ENCODE measurements around the gene FAM174C.
"Not testable (repeated sequence)": the region's sequence is repeated elsewhere in the genome, so short reads cannot be mapped to it uniquely, and the experiment has no call there.

Gene FAM174C

DNA sequence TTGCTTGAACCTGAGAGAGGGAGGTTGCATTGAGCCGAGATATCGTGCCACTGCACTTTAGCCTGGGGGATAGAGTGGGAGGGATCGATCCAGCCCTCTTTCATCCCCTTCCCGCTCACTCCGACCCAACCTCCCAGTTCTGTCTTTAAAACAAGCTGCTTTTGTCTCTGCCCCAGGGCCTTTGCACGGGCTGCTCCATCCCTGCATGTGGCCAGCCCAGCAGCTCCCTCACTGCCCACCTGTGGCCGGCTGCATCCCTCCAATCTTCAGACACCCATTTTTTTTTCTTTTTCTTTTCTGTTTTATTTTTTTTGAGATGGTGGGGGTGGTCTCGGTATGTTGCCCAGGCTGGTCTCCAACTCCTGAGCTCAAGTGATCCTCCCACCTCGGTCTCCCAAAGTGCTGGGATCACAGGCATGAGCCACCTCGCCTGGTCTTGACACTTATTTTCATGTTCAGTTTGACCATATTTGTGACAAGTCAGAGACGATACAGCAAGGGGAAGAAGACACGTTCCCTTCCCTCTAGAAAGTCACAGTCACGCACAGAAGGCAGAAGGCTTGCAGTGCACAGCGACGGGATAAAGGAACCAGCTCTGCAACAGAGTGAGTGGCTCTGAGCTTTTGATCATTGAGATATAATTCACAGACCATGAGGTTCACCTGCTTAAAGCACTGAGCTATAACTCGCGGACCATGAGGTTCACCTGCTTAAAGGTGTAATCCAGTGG lies 42.1 kb downstream of the FAM174C start:
- DNase-seq (ENCODE audit: low read depth in 4 of 4, low spot score in 1 of 4) = no peak

DNA sequence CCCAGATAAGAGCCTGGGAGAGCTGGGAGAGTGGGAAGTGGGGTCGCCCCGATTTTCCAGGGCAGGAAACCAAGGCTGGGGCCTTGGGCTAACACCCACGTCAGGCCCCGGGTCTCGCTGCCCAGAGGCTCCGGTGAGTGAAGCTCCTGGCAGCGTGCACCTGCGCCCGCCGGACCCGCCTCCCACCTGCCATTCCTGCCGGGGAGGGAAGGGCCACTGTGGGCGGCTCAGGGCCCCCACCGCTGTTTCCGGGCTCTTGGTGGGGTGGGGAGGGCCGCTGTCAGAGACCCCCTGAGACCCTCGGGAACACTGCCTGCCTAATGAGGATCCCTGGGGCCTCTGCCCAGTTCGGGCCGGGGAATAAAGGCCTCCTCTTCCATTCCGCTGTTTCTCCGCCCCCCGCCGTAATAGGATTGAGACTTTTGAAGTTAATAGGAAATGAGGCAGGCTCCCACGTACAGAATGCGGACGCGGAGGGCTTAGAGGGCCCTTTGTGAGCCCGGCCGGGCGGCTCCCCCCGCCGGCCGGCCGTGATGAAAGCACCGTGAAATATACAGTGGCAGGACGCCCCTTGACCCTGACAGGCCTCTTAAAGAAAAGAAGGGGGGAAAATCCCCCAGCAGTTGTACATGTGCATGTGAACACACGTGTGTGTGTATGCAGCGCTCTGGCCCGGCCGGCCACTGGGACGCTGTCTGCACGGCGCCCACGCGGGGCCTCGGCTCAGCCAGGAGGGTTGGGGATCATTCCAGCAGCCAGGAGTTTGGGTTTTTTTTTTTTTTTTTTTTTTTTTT lies 43.5 kb downstream of the FAM174C start:
- DNase-seq (ENCODE audit: low read depth in 4 of 4, low spot score in 1 of 4) = no peak

DNA sequence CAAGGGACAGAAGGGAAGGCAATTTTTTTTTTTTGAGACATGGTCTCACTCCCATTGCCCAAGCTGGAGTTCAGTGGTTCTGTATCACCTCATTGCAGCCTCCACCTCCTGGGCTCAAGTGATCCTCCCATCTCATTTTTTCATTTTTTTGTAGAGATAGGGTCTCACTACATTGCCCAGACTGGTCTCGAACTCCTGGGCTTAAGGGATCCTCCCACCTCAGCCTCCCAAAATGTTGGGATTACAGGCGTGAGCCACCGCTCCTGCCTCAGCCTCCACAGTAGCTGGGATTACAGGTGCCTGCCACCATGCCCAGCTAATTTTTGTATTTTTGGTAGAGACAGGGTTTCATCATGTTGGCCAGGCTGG lies 44.9 kb downstream of the FAM174C start:
- DNase-seq (ENCODE audit: low read depth in 4 of 4, low spot score in 1 of 4) = not testable (repeated sequence)

DNA sequence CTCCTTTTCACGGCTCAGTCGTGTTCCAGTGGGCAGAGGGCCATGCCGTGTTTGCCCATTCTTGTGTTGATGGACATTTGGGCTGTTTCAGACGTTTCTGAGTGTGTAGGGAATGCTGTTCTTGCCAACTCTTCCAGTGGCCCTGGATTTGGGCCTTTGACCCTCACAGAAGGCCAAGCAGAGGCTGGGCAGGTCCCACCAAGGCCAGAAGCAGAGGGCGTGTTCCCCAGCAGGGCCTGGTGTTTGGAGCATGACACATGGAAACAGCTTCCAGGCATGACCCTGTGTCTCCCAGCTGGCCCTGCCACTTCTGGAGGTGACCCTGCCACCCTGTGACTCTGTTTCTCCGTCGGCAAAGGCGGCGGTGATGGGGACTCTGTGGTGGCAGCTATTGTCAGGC lies 46.2 kb downstream of the FAM174C start:
- DNase-seq (ENCODE audit: low read depth in 4 of 4, low spot score in 1 of 4) = no peak

DNA sequence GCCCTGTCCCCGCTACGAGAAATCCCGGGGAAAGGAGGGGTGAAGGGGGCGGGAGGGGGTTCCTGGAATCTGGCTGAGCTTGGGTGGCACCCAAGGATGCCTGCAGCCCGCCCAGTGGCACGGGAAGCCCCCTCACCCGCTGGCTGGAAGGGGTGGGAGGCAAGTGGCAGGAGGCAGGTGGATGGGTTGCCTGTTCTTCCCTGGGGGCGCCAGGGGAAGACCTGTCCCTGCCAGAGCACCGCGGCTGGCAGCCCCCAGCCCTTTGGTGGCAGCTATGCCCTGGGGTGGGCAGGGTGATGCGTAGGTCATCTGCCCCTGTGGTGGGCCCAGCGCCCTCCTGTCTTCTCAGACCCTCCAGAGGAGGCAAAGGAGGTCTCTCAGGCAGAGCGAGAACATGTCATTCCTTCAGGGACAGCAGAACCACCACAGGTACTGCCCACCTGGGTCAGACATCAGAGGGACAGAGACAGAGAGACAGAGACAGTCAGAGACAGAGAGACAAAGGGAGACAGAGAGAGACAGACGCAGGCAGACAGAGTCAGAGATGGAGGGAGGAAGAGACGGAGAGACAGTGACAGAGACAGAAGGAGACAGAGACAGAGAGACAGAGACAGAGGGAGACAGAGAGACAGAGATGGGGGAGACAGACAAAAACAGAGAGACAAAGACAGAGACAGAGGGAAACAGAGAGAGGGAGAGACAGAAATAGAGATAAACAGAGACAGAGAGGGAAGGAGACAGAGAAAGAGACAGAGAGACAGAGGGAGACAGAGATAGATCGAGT lies 47.1 kb downstream of the FAM174C start:
- DNase-seq (ENCODE audit: low read depth in 4 of 4, low spot score in 1 of 4) = no peak

DNA sequence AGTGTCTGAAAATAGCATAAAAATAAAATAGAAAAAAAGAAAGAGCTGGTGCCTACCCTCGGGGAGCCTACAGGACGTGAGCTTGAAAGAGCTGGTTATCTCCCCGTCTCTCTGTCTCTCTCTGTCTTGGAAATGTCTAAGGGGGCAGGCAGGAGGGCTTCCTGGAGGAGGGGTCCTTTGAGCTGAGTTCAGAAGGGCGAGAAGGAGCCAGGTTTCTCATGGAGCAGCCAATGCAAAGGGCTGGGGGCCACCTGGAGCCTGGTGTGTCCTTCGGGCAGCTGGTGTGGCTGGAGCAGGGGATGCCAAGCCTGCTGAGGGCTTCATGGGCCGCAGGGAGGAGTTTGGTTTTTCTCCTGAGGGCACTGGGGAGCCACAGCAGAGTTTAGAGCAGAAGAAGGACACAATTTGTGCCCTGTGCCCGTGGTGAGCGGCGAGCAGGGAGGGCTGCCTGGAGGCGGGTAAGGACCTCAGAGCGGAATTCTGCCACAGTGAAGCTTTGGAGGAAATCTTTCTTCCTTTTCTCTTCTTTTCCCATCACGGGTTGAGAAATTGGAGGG lies 49.0 kb downstream of the FAM174C start:
- no peak for DNase-seq (ENCODE audit: low read depth in 4 of 4, low spot score in 1 of 4)

DNA sequence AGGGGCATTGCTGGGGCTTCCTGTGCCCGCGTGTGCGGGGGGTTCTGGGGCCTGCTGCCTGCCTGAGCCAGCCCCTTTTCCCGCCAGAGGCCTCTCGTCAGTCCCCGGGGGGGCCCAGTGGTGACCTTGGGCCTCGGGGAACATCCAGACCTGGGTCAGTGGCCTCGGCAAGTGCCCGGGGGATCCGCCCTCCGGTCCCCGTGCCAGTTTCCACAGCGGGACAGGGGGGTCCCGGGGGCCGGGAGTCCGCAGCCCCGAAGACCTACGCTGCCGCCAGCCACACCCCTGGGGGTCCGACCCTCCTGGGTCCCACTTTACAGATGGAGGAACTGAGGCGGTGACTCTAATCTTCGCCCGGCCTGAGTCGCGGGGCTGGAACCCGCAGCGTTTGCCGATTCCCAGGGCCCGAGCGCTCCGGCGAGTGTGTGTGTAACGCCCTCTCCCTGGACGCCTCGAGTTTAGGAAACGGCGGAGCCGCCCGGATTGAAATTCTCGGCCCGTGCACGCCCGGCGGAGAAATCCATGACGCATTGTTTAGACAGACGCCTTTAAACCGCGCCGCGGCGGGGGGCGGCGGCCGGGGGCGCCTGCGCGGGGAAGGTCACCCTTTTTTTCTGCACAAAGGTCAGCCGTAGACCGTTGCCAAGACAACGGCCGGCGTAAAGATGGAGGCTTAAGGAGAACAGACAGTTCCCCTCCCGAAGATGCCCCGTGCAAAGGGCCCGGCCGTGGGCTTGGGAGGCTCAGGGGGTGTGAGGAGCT lies 49.7 kb downstream of the FAM174C start:
- DNase-seq (ENCODE audit: low read depth in 4 of 4, low spot score in 1 of 4) = peak in 2 of 4 experiments; percentile 6 to 14

DNA sequence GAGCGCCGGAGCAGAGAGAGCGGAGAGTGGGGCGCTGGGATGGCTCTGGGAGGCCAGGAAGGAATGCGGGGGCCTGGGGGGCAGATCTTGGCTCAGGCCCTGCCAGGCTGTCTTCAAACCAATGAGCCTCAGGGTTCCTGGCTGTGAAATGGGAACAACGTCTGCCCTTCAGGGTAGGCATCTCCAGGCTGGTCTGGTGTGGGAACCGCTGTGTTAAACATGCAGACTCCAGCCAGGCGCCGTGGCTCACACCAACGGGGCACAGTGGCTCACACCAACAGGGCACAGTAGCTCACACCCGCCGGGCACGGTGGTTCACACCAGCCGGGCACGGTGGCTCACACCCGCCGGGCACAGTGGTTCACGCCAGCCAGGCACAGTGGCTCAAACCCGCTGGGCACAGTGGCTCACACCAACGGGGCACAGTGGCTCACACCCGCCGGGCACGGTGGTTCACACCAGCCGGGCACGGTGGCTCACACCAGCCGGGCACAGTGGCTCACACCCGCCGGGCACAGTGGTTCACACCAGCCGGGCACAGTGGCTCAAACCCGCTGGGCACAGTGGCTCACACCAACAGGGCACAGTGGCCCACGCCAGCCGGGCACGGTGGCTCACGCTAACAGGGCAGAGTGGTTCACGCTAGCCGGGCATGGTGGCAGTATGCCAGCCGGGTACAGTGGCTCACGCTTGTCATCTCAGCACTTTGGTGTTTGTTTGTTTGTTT lies 50.4 kb downstream of the FAM174C start:
- DNase-seq (ENCODE audit: low read depth in 4 of 4, low spot score in 1 of 4) = no peak

DNA sequence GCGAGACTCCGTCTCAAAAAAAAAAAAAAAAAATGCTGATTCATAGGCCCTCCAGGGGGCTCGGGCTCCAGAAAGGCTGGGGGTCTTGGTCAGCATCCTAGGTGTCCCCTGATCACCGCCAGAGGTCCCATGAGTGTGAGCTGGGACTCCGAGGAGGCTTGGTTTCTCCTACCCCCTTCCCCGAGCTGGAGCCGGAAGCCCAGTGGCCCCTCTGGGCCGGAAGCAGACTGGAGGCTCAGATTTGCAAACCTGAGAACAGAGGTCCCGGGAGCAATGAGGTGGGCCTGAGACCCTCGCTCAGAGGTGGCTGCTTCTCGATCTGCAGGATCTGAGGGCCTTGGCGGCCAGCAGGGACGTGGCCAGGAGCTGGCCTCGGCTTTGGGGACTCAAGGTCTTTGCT lies 51.8 kb downstream of the FAM174C start:
- no peak for DNase-seq (ENCODE audit: low read depth in 4 of 4, low spot score in 1 of 4)
